Uterus (tissue), 2 donors: Measurements from ENCODE around the gene PRMT7.

ENCODE experiments used
- POLR2A ChIP-seq, 2 donors: fragments of 450-650 bp; IDR thresholded peaks; one replicate each; pipeline ENCODE4 v1.6.1; 2016; ENCODE audit warnings: antibody characterized with exemption in 2 of 2, mild to moderate bottlenecking in 1 of 2, moderate library complexity in 1 of 2
- TF ChIP-seq, protein P1 (sequence below), 4 experiments: fragments of 200-600 bp in 2 of 4; fragments of 450-650 bp in 2 of 4; sonication (generic) in 2 of 4; IDR thresholded peaks; one replicate each; pipeline ENCODE4 v1.5.1; 2016 to 2019; ENCODE audit warnings: antibody characterized with exemption in 4 of 4, mild to moderate bottlenecking in 2 of 4, moderate library complexity in 1 of 4

DNA sequence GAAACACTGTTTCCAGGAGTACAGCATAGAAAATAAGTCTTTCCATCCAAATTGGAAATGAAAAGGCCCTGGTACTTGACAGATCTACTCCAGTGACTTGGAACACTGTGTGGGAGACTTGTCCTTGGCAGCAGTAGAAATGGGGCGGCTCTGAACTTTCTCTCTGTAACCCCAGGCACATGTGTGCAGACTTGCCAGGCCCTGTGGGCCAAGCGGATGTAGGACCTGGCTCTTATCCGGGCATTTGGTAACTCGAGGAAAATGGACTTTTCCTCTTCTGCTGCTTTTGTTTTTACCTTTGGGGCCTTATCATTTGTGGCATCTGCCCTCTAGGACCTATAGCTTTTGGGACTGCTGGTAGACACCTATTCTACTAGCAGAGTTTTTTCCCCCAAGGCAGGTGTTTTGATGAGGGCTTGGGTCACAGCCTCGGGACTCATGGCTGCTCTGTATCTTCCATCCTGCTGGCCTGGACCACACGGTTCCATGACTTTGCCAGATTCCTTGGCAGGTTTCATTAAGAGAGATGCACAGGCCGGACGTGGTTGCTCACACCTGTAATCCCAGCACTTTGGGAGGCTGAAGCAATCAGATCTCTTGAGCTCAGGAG, 94.0 kb downstream of the PRMT7 start:
- TF ChIP-seq POLR2A (IDR thresholded peaks at IDR 0.05) = no peak
- TF ChIP-seq, protein P1, sequence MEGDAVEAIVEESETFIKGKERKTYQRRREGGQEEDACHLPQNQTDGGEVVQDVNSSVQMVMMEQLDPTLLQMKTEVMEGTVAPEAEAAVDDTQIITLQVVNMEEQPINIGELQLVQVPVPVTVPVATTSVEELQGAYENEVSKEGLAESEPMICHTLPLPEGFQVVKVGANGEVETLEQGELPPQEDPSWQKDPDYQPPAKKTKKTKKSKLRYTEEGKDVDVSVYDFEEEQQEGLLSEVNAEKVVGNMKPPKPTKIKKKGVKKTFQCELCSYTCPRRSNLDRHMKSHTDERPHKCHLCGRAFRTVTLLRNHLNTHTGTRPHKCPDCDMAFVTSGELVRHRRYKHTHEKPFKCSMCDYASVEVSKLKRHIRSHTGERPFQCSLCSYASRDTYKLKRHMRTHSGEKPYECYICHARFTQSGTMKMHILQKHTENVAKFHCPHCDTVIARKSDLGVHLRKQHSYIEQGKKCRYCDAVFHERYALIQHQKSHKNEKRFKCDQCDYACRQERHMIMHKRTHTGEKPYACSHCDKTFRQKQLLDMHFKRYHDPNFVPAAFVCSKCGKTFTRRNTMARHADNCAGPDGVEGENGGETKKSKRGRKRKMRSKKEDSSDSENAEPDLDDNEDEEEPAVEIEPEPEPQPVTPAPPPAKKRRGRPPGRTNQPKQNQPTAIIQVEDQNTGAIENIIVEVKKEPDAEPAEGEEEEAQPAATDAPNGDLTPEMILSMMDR (IDR thresholded peaks at IDR 0.05) = no peak
